Thyroid gland (tissue), 4 donors: ENCODE data around the gene GPHA2. TPM values are rescaled to one million over a fixed set of nuclear protein-coding genes. Genes with fewer than 3 reads are reported as not detected.

ENCODE experiments used
- DNase-seq, 2 donors: peaks; one replicate each; pipeline ENCODE4 v3.0.0-alpha.2; 2019
- H3K27ac ChIP-seq, 3 donors: fragments of 200-600 bp; sonication (generic); 1 replicate in 2 of 3; 2 replicates in 1 of 3; pipeline ENCODE4 v1.5.1; 2016 to 2019; ENCODE audit warnings: mild to moderate bottlenecking in 1 of 3, moderate library complexity in 1 of 3
- H3K27me3 ChIP-seq: fragments of 200-600 bp; sonication (generic); one replicate; pipeline ENCODE4 v1.5.1; 2019
- H3K36me3 ChIP-seq, 2 donors: fragments of 200-600 bp; sonication (generic); one replicate each; pipeline ENCODE4 v1.5.1; 2016 to 2019
- H3K4me1 ChIP-seq, 2 donors: fragments of 200-600 bp; sonication (generic); one replicate each; pipeline ENCODE4 v1.5.1; 2017 to 2019
- H3K4me3 ChIP-seq, 3 donors: fragments of 200-600 bp; sonication (generic); replicated peaks in 1 of 3; 1 replicate in 2 of 3; 2 replicates in 1 of 3; pipeline ENCODE4 v1.5.1; 2016; ENCODE audit warnings: mild to moderate bottlenecking in 1 of 3
- H3K9me3 ChIP-seq: fragments of 200-600 bp; sonication (generic); one replicate; pipeline ENCODE4 v1.5.1; 2017
- CTCF ChIP-seq, 6 experiments: fragments of 200-600 bp in 3 of 6; fragments of 450-650 bp in 3 of 6; sonication (generic) in 3 of 6; IDR thresholded peaks; one replicate each; pipeline ENCODE4 v1.5.1; 2016 to 2019; ENCODE audit warnings: antibody characterized with exemption in 6 of 6, mild to moderate bottlenecking in 2 of 6, inconsistent platforms in 1 of 6, moderate library complexity in 1 of 6
- POLR2A ChIP-seq, 2 donors: fragments of 450-650 bp; IDR thresholded peaks; one replicate each; pipeline ENCODE4 v1.6.1; 2017; ENCODE audit warnings: antibody characterized with exemption in 2 of 2, mild to moderate bottlenecking in 2 of 2, moderate library complexity in 1 of 2
- WGBS, 2 donors: methylation state at CpG; one replicate each; pipeline ENCODE4 v1.1.5; 2017; 5-methylcytosine and 5-hydroxymethylcytosine counted together
- intact Hi-C: fragments of 100-400 bp; cut with DNase I; formaldehyde crosslinking; loops from one replicate; pipeline ENCODE4 v1.15.1; 2023
- total RNA-seq, 4 donors: library from RNA; depleted of rRNA; stranded (reverse); fragments of >200 nt; gene quantifications; one replicate each; pipeline ENCODE4 v1.2.3, GENCODE V29; 2016

GPHA2 gene
- total RNA-seq, 4 donors from 2014 or later = 0.94 TPM; not detected in 3

- Histone ChIP-seq H3K27ac (no peak overlapping the region), H3K4me1 (peaks cover 0 to under 1% of the 10 kb centered on the region in 2 donors), H3K36me3 (peaks cover 36 to 65% of the 10 kb centered on the region in 2 donors), H3K4me3 (no peak overlapping the region), H3K27me3 (no peaks in the 10 kb centered on the region), H3K9me3 (no peaks in the 10 kb centered on the region)
- DNase-seq = no peak
- TF ChIP-seq POLR2A (IDR thresholded peaks at IDR 0.05) (no peak), CTCF (IDR thresholded peaks at IDR 0.05) (no peak)
- 97 to 99% methylated on average over 5 to 7 of the region's 7 CpGs for WGBS, 2 donors
- intact Hi-C loops = loop anchor here (10.0 kb wide), 1 partner anchor 64 kb away; the partner anchor contains the start of gene BATF2
Measured at GRCh38 chr11:64931290-64931689, 4.4 kb downstream of the GPHA2 start.

GRCh38 chr11:64930340-64930739 is 5.4 kb downstream of the GPHA2 start:
- intact Hi-C loops = loop anchor here (10.0 kb wide), 1 partner anchor 64 kb away; the partner anchor contains the start of gene BATF2

GRCh38 chr11:64929625-64930024 is 6.1 kb downstream of the GPHA2 start:
- intact Hi-C loops = loop anchor here (5.0 to 10.0 kb wide), 2 partner anchors 65 to 688 kb away; partner anchors contain the start of genes BATF2 and PCNX3
- Histone ChIP-seq H3K4me3 (no peak overlapping the region), H3K9me3 (no peaks in the 10 kb centered on the region), H3K27ac (no peak overlapping the region), H3K4me1 (peaks cover 9 to 12% of the 10 kb centered on the region in 2 donors), H3K27me3 (no peaks in the 10 kb centered on the region), H3K36me3 (peaks cover 36 to 65% of the 10 kb centered on the region in 2 donors)
- WGBS, 2 donors = 97 to 99% methylated on average over 7 of the region's 7 CpGs
- no peak for DNase-seq
- TF ChIP-seq POLR2A (IDR thresholded peaks at IDR 0.05) = no peak
- no peak for TF ChIP-seq CTCF (IDR thresholded peaks at IDR 0.05)

More at GRCh38 chr11:64930340-64930739, 5.4 kb downstream of the GPHA2 start:
- no peak for TF ChIP-seq CTCF (IDR thresholded peaks at IDR 0.05)
- TF ChIP-seq POLR2A (IDR thresholded peaks at IDR 0.05) = no peak
- no peaks in the 10 kb centered on the region for H3K27me3 ChIP-seq
- no peak overlapping the region for H3K4me3 ChIP-seq
- no peaks in the 10 kb centered on the region for H3K9me3 ChIP-seq
- H3K27ac ChIP-seq = no peak overlapping the region
- peaks cover 8 to 10% of the 10 kb centered on the region in 2 donors for H3K4me1 ChIP-seq
- WGBS, 2 donors = 98 to 99% methylated on average over 6 of the region's 6 CpGs
- H3K36me3 ChIP-seq = peaks cover 36 to 65% of the 10 kb centered on the region in 2 donors
- DNase-seq = no peak

- Histone ChIP-seq H3K4me3 (no peak overlapping the region), H3K9me3 (no peaks in the 10 kb centered on the region), H3K36me3 (peaks cover 36 to 62% of the 10 kb centered on the region in 2 donors), H3K27ac (no peak overlapping the region), H3K4me1 (peaks cover 9 to 12% of the 10 kb centered on the region in 2 donors), H3K27me3 (no peaks in the 10 kb centered on the region)
- no peak for TF ChIP-seq POLR2A (IDR thresholded peaks at IDR 0.05)
- TF ChIP-seq CTCF (IDR thresholded peaks at IDR 0.05) = no peak
- DNase-seq = no peak
- 97 to 98% methylated on average over 2 of the region's 2 CpGs for WGBS, 2 donors
- intact Hi-C loops = loop anchor here (5.0 kb wide), 1 partner anchor 688 kb away; the partner anchor contains the start of gene PCNX3
Measured at GRCh38 chr11:64928957-64929356, 6.7 kb downstream of the GPHA2 start.

GRCh38 chr11:64926689-64927088 is 9.0 kb downstream of the GPHA2 start:
- WGBS, 2 donors = 83 to 87% methylated on average over 17 to 18 of the region's 22 CpGs
- Histone ChIP-seq H3K9me3 (no peaks in the 10 kb centered on the region), H3K4me1 (peaks cover 9 to 18% of the 10 kb centered on the region in 2 donors), H3K4me3 (no peak overlapping the region), H3K36me3 (peaks cover 17 to 39% of the 10 kb centered on the region in 2 donors), H3K27me3 (no peaks in the 10 kb centered on the region), H3K27ac (no peak overlapping the region)
- no peak for TF ChIP-seq CTCF (IDR thresholded peaks at IDR 0.05)
- no peak for TF ChIP-seq POLR2A (IDR thresholded peaks at IDR 0.05)
- DNase-seq = no peak
- intact Hi-C loops = loop anchor here (5.0 kb wide), 1 partner anchor 691 kb away; the partner anchor contains the start of gene PCNX3
